H1 (cell line): Measurements from ENCODE around the gene HIP1. TPM values are rescaled to one million over a fixed set of nuclear protein-coding genes. Genes with fewer than 3 reads are reported as not detected.

Experiments
- CTCF ChIA-PET: fragments of 300-600 bp; sonication (Branson Sonifier 250); formaldehyde crosslinking; loops from one replicate; lab custom pipeline; 2021; ENCODE audit not compliant: partially characterized antibody; lab: Charles Lee
- POLR2A ChIA-PET: fragments of 300-600 bp; sonication (Branson Sonifier 250); formaldehyde crosslinking; loops from one replicate; lab custom pipeline; 2021; ENCODE audit warnings: inconsistent platforms; ENCODE audit not compliant: partially characterized antibody; lab: Charles Lee
- DNase-seq, 2 experiments: peaks; one replicate each; pipeline versions ENCODE4 v3.0.0 to v3.0.0-alpha.2; 2010 to 2022; ENCODE audit warnings: low spot score in 2 of 2, low read depth in 1 of 2, mixed read lengths in 1 of 2
- FAIRE-seq: peaks from 2 replicates; lab custom pipeline; 2011; peaks lifted over from hg19 to GRCh38; lab: Jason Lieb, UNC
- H2AFZ ChIP-seq: 2 replicates; pipeline ENCODE4 v1.8.1; 2012; ENCODE audit warnings: low read length, inconsistent platforms
- H2AK5ac ChIP-seq: 2 replicates; pipeline ENCODE4 v1.6.1; 2013; ENCODE audit warnings: low read depth, low read length
- H2BK120ac ChIP-seq: replicated peaks from 2 replicates; pipeline ENCODE3; 2013; ENCODE audit warnings: low read depth, low read length, inconsistent platforms
- H2BK12ac ChIP-seq: 2 replicates; pipeline ENCODE4 v1.6.1; 2013; ENCODE audit warnings: low read depth, low read length
- H2BK15ac ChIP-seq: 2 replicates; pipeline ENCODE4 v1.6.1; 2013; ENCODE audit warnings: low read length
- H2BK20ac ChIP-seq: 2 replicates; pipeline ENCODE4 v1.6.1; 2013; ENCODE audit warnings: low read length
- H2BK5ac ChIP-seq: 2 replicates; pipeline ENCODE4 v1.6.1; 2013; ENCODE audit warnings: low read depth, low read length
- H3K14ac ChIP-seq: 2 replicates; pipeline ENCODE4 v1.6.1; 2013; ENCODE audit warnings: inconsistent platforms; ENCODE audit not compliant: insufficient read length
- H3K18ac ChIP-seq: 2 replicates; pipeline ENCODE4 v1.6.1; 2013; ENCODE audit warnings: low read length; ENCODE audit errors: extremely low read depth
- H3K23ac ChIP-seq: 2 replicates; pipeline ENCODE4 v1.6.1; 2013; ENCODE audit warnings: inconsistent platforms; ENCODE audit not compliant: insufficient read length
- H3K23me2 ChIP-seq: 2 replicates; pipeline ENCODE4 v1.6.1; 2013; ENCODE audit warnings: low read depth, low read length
- H3K27ac ChIP-seq: 2 replicates; pipeline ENCODE4 v1.6.1; 2011; ENCODE audit warnings: low read depth, low read length, inconsistent platforms
- H3K27me3 ChIP-seq, 4 experiments: replicated peaks in 1 of 4; 1 replicate in 1 of 4; 2 replicates in 3 of 4; pipeline versions ENCODE4 v1.6.1 to v1.8.1; 2011 to 2013; ENCODE audit warnings: low read length in 3 of 4, mild to moderate bottlenecking in 3 of 4, inconsistent platforms in 2 of 4, mixed read lengths in 2 of 4, moderate library complexity in 1 of 4; ENCODE audit not compliant: control insufficient read depth in 3 of 4, insufficient read depth in 3 of 4; ENCODE audit errors: extremely low read depth in 1 of 4
- H3K36me3 ChIP-seq, 4 experiments: 2 replicates each; pipeline versions ENCODE4 v1.6.1 to v1.8.1; 2011 to 2013; ENCODE audit warnings: mild to moderate bottlenecking in 4 of 4, low read length in 3 of 4, moderate library complexity in 2 of 4, control low read depth in 1 of 4, inconsistent platforms in 1 of 4; ENCODE audit not compliant: insufficient read depth in 4 of 4, control insufficient read depth in 2 of 4
- H3K4ac ChIP-seq: replicated peaks from 2 replicates; pipeline ENCODE3; 2013; ENCODE audit warnings: low read length, low read depth, mixed read lengths, inconsistent platforms; ENCODE audit not compliant: insufficient read length
- H3K4me1 ChIP-seq, 4 experiments: replicated peaks in 1 of 4; 1 replicate in 1 of 4; 2 replicates in 3 of 4; pipeline versions ENCODE4 v1.6.1 to v1.8.1; 2011 to 2013; ENCODE audit warnings: low read length in 3 of 4, inconsistent platforms in 2 of 4, mixed read lengths in 1 of 4; ENCODE audit not compliant: insufficient read depth in 4 of 4, control insufficient read depth in 3 of 4
- H3K4me2 ChIP-seq, 2 experiments: 2 replicates each; pipeline versions ENCODE4 v1.6.1 to v1.8.1; 2011 to 2013; ENCODE audit warnings: low read depth in 2 of 2, low read length in 2 of 2, control low read depth in 1 of 2, inconsistent platforms in 1 of 2, mild to moderate bottlenecking in 1 of 2; ENCODE audit not compliant: insufficient read depth in 1 of 2
- H3K4me3 ChIP-seq, 4 experiments: fragments of 200-600, 300-600 bp in 1 of 4; sonication (generic), shearing (Covaris generic), sonication (Bioruptor Twin) in 1 of 4; 2 replicates each; pipeline versions ENCODE4 v1.5.1 to v1.8.1; 2011 to 2016; ENCODE audit warnings: low read length in 4 of 4, low read depth in 3 of 4, control low read depth in 2 of 4, inconsistent platforms in 2 of 4, mild to moderate bottlenecking in 2 of 4, mixed read lengths in 1 of 4, moderate library complexity in 1 of 4; ENCODE audit not compliant: insufficient read depth in 2 of 4; ENCODE audit errors: extremely low read depth in 1 of 4
- H3K56ac ChIP-seq: replicated peaks from 2 replicates; pipeline ENCODE3; 2013; ENCODE audit warnings: low read depth, mild to moderate bottlenecking, mixed read lengths, low read length, inconsistent platforms; ENCODE audit not compliant: insufficient read length
- H3K79me1 ChIP-seq: 2 replicates; pipeline ENCODE4 v1.6.1; 2013; ENCODE audit warnings: low read depth, low read length, control low read depth
- H3K79me2 ChIP-seq, 2 experiments: 2 replicates each; pipeline versions ENCODE4 v1.6.1 to v1.8.1; 2012 to 2013; ENCODE audit warnings: low read length in 2 of 2, mild to moderate bottlenecking in 2 of 2, inconsistent platforms in 1 of 2; ENCODE audit not compliant: insufficient read depth in 2 of 2, control insufficient read depth in 1 of 2
- H3K9ac ChIP-seq, 4 experiments: replicated peaks in 1 of 4; 1 replicate in 1 of 4; 2 replicates in 3 of 4; pipeline versions ENCODE4 v1.6.1 to v1.8.1; 2011 to 2013; ENCODE audit warnings: low read depth in 3 of 4, low read length in 3 of 4, control low read depth in 2 of 4, mild to moderate bottlenecking in 2 of 4, moderate library complexity in 2 of 4, inconsistent platforms in 1 of 4; ENCODE audit errors: extremely low read depth in 1 of 4
- H3K9me3 ChIP-seq, 2 experiments: 2 replicates each; pipeline versions ENCODE4 v1.6.1 to v1.8.1; 2012 to 2013; ENCODE audit warnings: mild to moderate bottlenecking in 2 of 2, moderate library complexity in 2 of 2, control low read depth in 1 of 2, inconsistent platforms in 1 of 2, low read depth in 1 of 2, low read length in 1 of 2, mixed read lengths in 1 of 2; ENCODE audit not compliant: insufficient read depth in 2 of 2
- H4K20me1 ChIP-seq, 2 experiments: replicated peaks in 1 of 2; 2 replicates each; pipeline versions ENCODE3 to v1.8.1; 2011 to 2013; ENCODE audit warnings: inconsistent platforms in 2 of 2, low read length in 2 of 2, mild to moderate bottlenecking in 1 of 2; ENCODE audit not compliant: insufficient read depth in 2 of 2, control insufficient read depth in 1 of 2
- H4K5ac ChIP-seq: 2 replicates; pipeline ENCODE4 v1.6.1; 2013; ENCODE audit warnings: low read length, low read depth, mixed read lengths, inconsistent platforms; ENCODE audit not compliant: insufficient read length
- H4K8ac ChIP-seq: 2 replicates; pipeline ENCODE4 v1.8.0; 2013; ENCODE audit warnings: mild to moderate bottlenecking, moderate library complexity, low read length, inconsistent platforms; ENCODE audit not compliant: insufficient read depth; ENCODE audit errors: extremely low read depth
- H4K91ac ChIP-seq: replicated peaks from 2 replicates; pipeline ENCODE3; 2013; ENCODE audit warnings: low read length, mixed read lengths, inconsistent platforms; ENCODE audit not compliant: insufficient read length
- GTF2F1 ChIP-seq: IDR thresholded peaks from 2 replicates; pipeline ENCODE4 v1.6.1; 2012; ENCODE audit warnings: low read depth, low read length, improper control_type of control experiment, borderline replicate concordance
- HDAC6 ChIP-seq: IDR thresholded peaks from one replicate; pipeline ENCODE4 v1.7.1; 2012; ENCODE audit warnings: low read depth, mild to moderate bottlenecking, inconsistent platforms, low read length, moderate library complexity
- NRF1 ChIP-seq: IDR thresholded peaks from 2 replicates; pipeline ENCODE4 v1.6.1; 2011; ENCODE audit warnings: mild to moderate bottlenecking, low read depth, low read length, improper control_type of control experiment
- RBBP5 ChIP-seq: IDR thresholded peaks from 2 replicates; pipeline ENCODE4 v1.7.1; 2012; ENCODE audit warnings: low read depth, mild to moderate bottlenecking, inconsistent platforms, low read length, moderate library complexity, borderline replicate concordance
- RNF2 ChIP-seq: fragments of 200-900, 300-1000 bp; sonication (generic); IDR thresholded peaks from 2 replicates; pipeline ENCODE4 v1.7.1; 2016; ENCODE audit warnings: borderline replicate concordance, low read depth, mild to moderate bottlenecking, antibody characterized with exemption, low read length; ENCODE audit not compliant: poor library complexity, severe bottlenecking; ENCODE audit errors: missing control alignments
- WGBS, 2 experiments: shearing (Covaris generic) in 1 of 2; methylation state at CpG; one replicate each; pipeline versions ENCODE4 v1.1.6 to v1.1.7; 2013 to 2015; ENCODE audit warnings: low lambda C conversion rate in 2 of 2, mixed read lengths in 2 of 2, inconsistent platforms in 1 of 2, low coverage in 1 of 2, missing lambda C conversion rate in 1 of 2; ENCODE audit not compliant: insufficient replicate concordance in 2 of 2, insufficient coverage in 1 of 2, insufficient read length in 1 of 2; ENCODE audit errors: extremely low coverage in 1 of 2, missing lambda C conversion rate in 1 of 2; 5-methylcytosine and 5-hydroxymethylcytosine counted together
- polyA plus RNA-seq, 7 experiments: library from polyadenylated mRNA; depleted of rRNA in 3 of 7; stranded (reverse) in 5 of 7; unstranded in 2 of 7; fragments of >200 nt in 5 of 7; fragments of 200-250 nt in 2 of 7; gene quantifications; 1 replicate in 5 of 7; 2 replicates in 1 of 7; 4 replicates in 1 of 7; pipeline versions ENCODE4 v1.2.1 to v1.2.3, GENCODE V29; 2011 to 2013; ENCODE audit warnings: missing spikeins in 2 of 7, mixed read lengths in 2 of 7
- total RNA-seq: library from RNA; stranded (reverse); fragmentation: NEBNext Ultra II Directional; extraction: Animal tissue kit (Norgen Biotek cat#: 25700); gene quantifications from 2 replicates; pipeline ENCODE4 v1.2.1, GENCODE V29; 2021
- TF ChIP-seq, protein P1 (sequence below): IDR thresholded peaks from 2 replicates; pipeline ENCODE4 v1.6.1; 2012; ENCODE audit warnings: inconsistent platforms
- TF ChIP-seq, protein P2 (sequence below): IDR thresholded peaks from 2 replicates; pipeline ENCODE4 v1.6.1; 2012; ENCODE audit warnings: low read length, inconsistent platforms

Gene HIP1
- total and polyA plus RNA-seq, 2 of the 8 experiments (the other 6 are each of a cell fraction or from before 2014, with no cell fraction given), result 51.8 to 108 TPM

DNA sequence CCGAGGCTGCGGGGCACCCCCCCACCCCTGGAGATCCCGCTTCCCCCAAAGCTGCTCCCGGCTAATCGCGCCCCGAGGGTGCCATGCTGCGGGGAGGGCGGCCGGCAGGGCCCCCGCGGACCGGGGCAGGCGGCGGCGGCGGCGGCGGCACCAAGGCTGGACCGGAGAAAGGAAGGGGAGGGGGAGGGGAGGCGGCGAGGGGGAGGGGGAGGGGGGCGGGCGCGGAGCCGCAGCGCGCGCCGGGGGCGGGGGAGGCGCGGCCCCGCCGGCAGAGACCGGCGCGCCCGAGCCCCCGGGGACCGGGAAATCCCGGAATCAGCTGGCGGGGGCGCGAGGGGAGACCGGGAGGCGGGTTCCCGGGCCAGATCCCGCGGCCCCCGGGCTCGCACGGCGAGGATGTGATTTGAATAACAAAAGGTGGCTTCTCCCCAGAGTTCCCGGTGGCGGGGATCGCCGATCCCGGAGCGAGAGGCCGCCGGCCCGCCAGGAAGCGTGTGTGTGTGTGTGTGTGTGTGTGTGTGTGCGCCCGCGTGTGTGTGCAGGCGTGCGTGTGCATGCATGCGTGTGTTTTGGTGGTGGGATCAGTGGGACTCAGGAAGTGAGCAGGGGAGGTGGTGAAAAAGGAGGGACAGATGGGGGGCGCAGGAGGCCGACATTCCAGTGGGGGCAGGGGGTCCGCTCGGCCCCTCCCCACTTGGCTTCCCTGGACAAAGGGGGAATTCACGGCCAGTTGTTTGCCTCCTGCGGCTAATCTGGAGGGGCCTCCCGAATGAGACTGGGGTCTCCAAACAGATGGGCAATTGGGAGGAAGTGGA is 99.5 kb downstream of the HIP1 start:
- H2BK120ac ChIP-seq, result peak overlapping the region; percentile 67
- peak overlapping the region; percentile 68; the same call in 1 of the 2 replicates for H2AK5ac ChIP-seq
- no peaks in the 10 kb centered on the region for H3K27me3 ChIP-seq
- no peak overlapping the region for H2BK20ac ChIP-seq
- peak overlapping the region; percentile 99 for H3K18ac ChIP-seq
- peak overlapping the region; percentile 99; the same call in 1 of the 2 replicates for H2BK15ac ChIP-seq
- peaks cover 0 to 4% of the 10 kb centered on the region in 2 experiments for H4K20me1 ChIP-seq
- FAIRE-seq (no peak), DNase-seq (peak in 1 of 2 experiments; percentile 87)
- H3K79me1 ChIP-seq, result peaks cover 11% of the 10 kb centered on the region
- peaks cover 0 to 15% (median 1%) of the 10 kb centered on the region in 4 experiments; a peak in 4 of 8 replicates for H3K36me3 ChIP-seq
- peak overlapping the region; percentile 89 to 96 for H3K4me2 ChIP-seq
- H3K4me3 ChIP-seq, result peak overlapping the region; percentile 45 to 89 (median 86)
- POLR2A ChIA-PET, result interaction anchor here (0.7 to 11.8 kb wide), 16 partner anchors 9 to 352 kb away, joined by 3 to 122 read pairs (median 4); partner anchors contain the start of gene HIP1
- H3K56ac ChIP-seq, result peak overlapping the region; percentile 81
- H3K27ac ChIP-seq, result peak overlapping the region; percentile 98
- peaks cover 17 to 43% of the 10 kb centered on the region in 2 experiments for H3K79me2 ChIP-seq
- peak overlapping the region; percentile 92 to 95 (median 93) for H3K9ac ChIP-seq
- H2BK12ac ChIP-seq, result peak overlapping the region; percentile 98
- no peak overlapping the region for H2AFZ ChIP-seq
- CTCF ChIA-PET, result interaction anchor here (0.6 to 2.7 kb wide), 2 partner anchors 80 to 122 kb away, joined by 3 to 7 read pairs; no protein-coding TSS in a partner anchor
- H3K14ac ChIP-seq, result no peak overlapping the region
- H4K8ac ChIP-seq, result peak overlapping the region; percentile 98
- H3K4me1 ChIP-seq, result peaks cover 0 to 23% (median 8%) of the 10 kb centered on the region in 4 experiments; a peak in 6 of 7 replicates
- peaks cover 13% of the 10 kb centered on the region for H3K23me2 ChIP-seq
- peak overlapping the region; percentile 100 for H2BK5ac ChIP-seq
- peak overlapping the region; percentile 95 for H3K4ac ChIP-seq
- H3K9me3 ChIP-seq, result peaks cover 0 to 7% of the 10 kb centered on the region in 2 experiments; a peak in 1 of 4 replicates
- no peak overlapping the region for H3K23ac ChIP-seq
- H4K91ac ChIP-seq, result peak overlapping the region; percentile 99
- 1% methylated on average over 11 of the region's 77 CpGs; no CpG with 5 or more reads in 1 of the 2 experiments for WGBS, 2 experiments
- peak overlapping the region; percentile 99 for H4K5ac ChIP-seq
- no peak for TF ChIP-seq HDAC6
- TF ChIP-seq RBBP5, result peak; percentile 65
- TF ChIP-seq, protein P1, sequence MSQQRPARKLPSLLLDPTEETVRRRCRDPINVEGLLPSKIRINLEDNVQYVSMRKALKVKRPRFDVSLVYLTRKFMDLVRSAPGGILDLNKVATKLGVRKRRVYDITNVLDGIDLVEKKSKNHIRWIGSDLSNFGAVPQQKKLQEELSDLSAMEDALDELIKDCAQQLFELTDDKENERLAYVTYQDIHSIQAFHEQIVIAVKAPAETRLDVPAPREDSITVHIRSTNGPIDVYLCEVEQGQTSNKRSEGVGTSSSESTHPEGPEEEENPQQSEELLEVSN, result peak; percentile 40; the same call in 1 of the 2 replicates
- TF ChIP-seq RNF2, result no peak
- no peak for TF ChIP-seq NRF1
- 0 out of 2 replicates have a peak, but pooled peaks have one; percentile 57 for TF ChIP-seq GTF2F1
- TF ChIP-seq, protein P2, sequence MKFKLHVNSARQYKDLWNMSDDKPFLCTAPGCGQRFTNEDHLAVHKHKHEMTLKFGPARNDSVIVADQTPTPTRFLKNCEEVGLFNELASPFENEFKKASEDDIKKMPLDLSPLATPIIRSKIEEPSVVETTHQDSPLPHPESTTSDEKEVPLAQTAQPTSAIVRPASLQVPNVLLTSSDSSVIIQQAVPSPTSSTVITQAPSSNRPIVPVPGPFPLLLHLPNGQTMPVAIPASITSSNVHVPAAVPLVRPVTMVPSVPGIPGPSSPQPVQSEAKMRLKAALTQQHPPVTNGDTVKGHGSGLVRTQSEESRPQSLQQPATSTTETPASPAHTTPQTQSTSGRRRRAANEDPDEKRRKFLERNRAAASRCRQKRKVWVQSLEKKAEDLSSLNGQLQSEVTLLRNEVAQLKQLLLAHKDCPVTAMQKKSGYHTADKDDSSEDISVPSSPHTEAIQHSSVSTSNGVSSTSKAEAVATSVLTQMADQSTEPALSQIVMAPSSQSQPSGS, result peak; percentile 42; the same call in 1 of the 2 replicates
